HEK293 (cell line): ENCODE results near the gene SAMD8.

Source experiments
- CTCF ChIA-PET: fragments of 350-600 bp; formaldehyde crosslinking; extraction: SDS; loops from one replicate; lab custom pipeline; 2021; ENCODE audit warnings: antibody characterized with exemption; lab: Yijun Ruan, JAX
- POLR2A ChIA-PET: fragments of 300-600 bp; formaldehyde crosslinking; extraction: SDS; loops from one replicate; lab custom pipeline; 2020; ENCODE audit warnings: antibody characterized with exemption, inconsistent platforms; lab: Yijun Ruan, JAX
- H3K27ac ChIP-seq: fragments of 200-500 bp; sonication (Bioruptor generic); 2 replicates; pipeline ENCODE4 v1.5.1; 2014; ENCODE audit warnings: low read depth, low read length, control low read depth, inconsistent platforms; ENCODE audit errors: extremely low read depth
- H3K36me3 ChIP-seq, 2 experiments: fragments of 200-500 bp in 1 of 2; sonication (Bioruptor generic) in 1 of 2; 1 replicate in 1 of 2; 2 replicates in 1 of 2; pipeline ENCODE4 v1.5.1; 2014 to 2017; ENCODE audit warnings: inconsistent platforms in 2 of 2, low read length in 2 of 2; ENCODE audit not compliant: control insufficient read depth in 2 of 2, insufficient read depth in 1 of 2
- H3K4me1 ChIP-seq: fragments of 200-500 bp; sonication (Bioruptor generic); 2 replicates; pipeline ENCODE4 v1.5.1; 2014; ENCODE audit warnings: mild to moderate bottlenecking, low read length, inconsistent platforms; ENCODE audit not compliant: control insufficient read depth, insufficient read depth
- H3K4me3 ChIP-seq: 2 replicates; pipeline ENCODE4 v1.5.1; 2011; ENCODE audit warnings: low read depth, mild to moderate bottlenecking, control low read depth, low read length, moderate library complexity
- H3K9me3 ChIP-seq: fragments of 200-500 bp; sonication (Bioruptor generic); 2 replicates; pipeline ENCODE4 v1.5.1; 2014; ENCODE audit warnings: low read depth, low read length, inconsistent platforms; ENCODE audit not compliant: control insufficient read depth, insufficient read depth
- FEZF1 ChIP-seq: fragments of 450-650 bp; formaldehyde crosslinking; IDR thresholded peaks from 2 replicates; pipeline ENCODE4 v1.5.1; 2016; ENCODE audit warnings: missing biosample characterization, missing genetic modification characterization
- IKZF3 ChIP-seq: fragments of 450-650 bp; IDR thresholded peaks from 2 replicates; pipeline ENCODE4 v1.5.0; 2018; ENCODE audit warnings: missing biosample characterization, mild to moderate bottlenecking, missing genetic modification characterization, moderate library complexity
- KLF1 ChIP-seq: fragments of 450-650 bp; formaldehyde crosslinking; IDR thresholded peaks from 2 replicates; pipeline ENCODE4 v1.5.1; 2016; ENCODE audit warnings: missing biosample characterization, missing genetic modification characterization
- KLF10 ChIP-seq: fragments of 450-650 bp; IDR thresholded peaks from 2 replicates; pipeline ENCODE4 v1.5.1; 2018; ENCODE audit warnings: missing biosample characterization, mild to moderate bottlenecking, missing genetic modification characterization
- KLF16 ChIP-seq: fragments of 450-650 bp; formaldehyde crosslinking; IDR thresholded peaks from 2 replicates; pipeline ENCODE4 v1.5.1; 2017; ENCODE audit warnings: missing biosample characterization, missing genetic modification characterization
- ZBTB17 ChIP-seq: fragments of 450-650 bp; formaldehyde crosslinking; IDR thresholded peaks from 2 replicates; pipeline ENCODE4 v1.5.1; 2016; ENCODE audit warnings: missing biosample characterization, missing genetic modification characterization
- ZBTB21 ChIP-seq: fragments of 450-650 bp; formaldehyde crosslinking; IDR thresholded peaks from 2 replicates; pipeline ENCODE4 v1.5.1; 2017; ENCODE audit warnings: missing biosample characterization, missing genetic modification characterization
- ZFP37 ChIP-seq: fragments of 450-650 bp; formaldehyde crosslinking; IDR thresholded peaks from 2 replicates; pipeline ENCODE4 v1.5.1; 2016; ENCODE audit warnings: missing biosample characterization, missing genetic modification characterization
- ZNF10 ChIP-seq: fragments of 450-650 bp; formaldehyde crosslinking; IDR thresholded peaks from 2 replicates; pipeline ENCODE4 v1.5.1; 2017; ENCODE audit warnings: missing biosample characterization, missing genetic modification characterization
- ZNF146 ChIP-seq: fragments of 450-650 bp; formaldehyde crosslinking; IDR thresholded peaks from 2 replicates; pipeline ENCODE4 v1.5.1; 2016; ENCODE audit warnings: missing biosample characterization, missing genetic modification characterization
- ZNF169 ChIP-seq: fragments of 450-650 bp; formaldehyde crosslinking; IDR thresholded peaks from 2 replicates; pipeline ENCODE4 v1.5.1; 2016; ENCODE audit warnings: missing biosample characterization, missing genetic modification characterization
- ZNF302 ChIP-seq: fragments of 450-650 bp; formaldehyde crosslinking; IDR thresholded peaks from 2 replicates; pipeline ENCODE4 v1.5.1; 2016; ENCODE audit warnings: missing biosample characterization, missing genetic modification characterization, low read depth
- ZNF335 ChIP-seq: fragments of 450-650 bp; formaldehyde crosslinking; conservative IDR thresholded peaks from 2 replicates; pipeline ENCODE4 v1.5.1; 2016; ENCODE audit warnings: missing biosample characterization, missing genetic modification characterization
- ZNF341 ChIP-seq: fragments of 450-650 bp; formaldehyde crosslinking; IDR thresholded peaks from 2 replicates; pipeline ENCODE4; 2016; ENCODE audit warnings: low read depth, missing biosample characterization, missing genetic modification characterization
- ZNF366 ChIP-seq: fragments of 450-650 bp; formaldehyde crosslinking; conservative IDR thresholded peaks from 2 replicates; pipeline ENCODE4 v1.5.1; 2016; ENCODE audit warnings: missing biosample characterization, missing genetic modification characterization
- ZNF394 ChIP-seq: fragments of 450-650 bp; formaldehyde crosslinking; IDR thresholded peaks from 2 replicates; pipeline ENCODE4 v1.5.1; 2016; ENCODE audit warnings: missing biosample characterization, missing genetic modification characterization, mild to moderate bottlenecking, moderate library complexity, borderline replicate concordance
- ZNF404 ChIP-seq: fragments of 450-650 bp; formaldehyde crosslinking; IDR thresholded peaks from 2 replicates; pipeline ENCODE4 v1.5.1; 2017; ENCODE audit warnings: missing biosample characterization, missing genetic modification characterization
- ZNF585B ChIP-seq: fragments of 450-650 bp; formaldehyde crosslinking; IDR thresholded peaks from 2 replicates; pipeline ENCODE4 v1.5.1; 2016; ENCODE audit warnings: missing biosample characterization, missing genetic modification characterization
- ZNF701 ChIP-seq: fragments of 450-650 bp; formaldehyde crosslinking; IDR thresholded peaks from 2 replicates; pipeline ENCODE4 v1.5.1; 2016; ENCODE audit warnings: missing biosample characterization, missing genetic modification characterization
- ZNF792 ChIP-seq: fragments of 450-650 bp; formaldehyde crosslinking; IDR thresholded peaks from 2 replicates; pipeline ENCODE4 v1.5.1; 2016; ENCODE audit warnings: missing biosample characterization, missing genetic modification characterization
- ZNF830 ChIP-seq: fragments of 450-650 bp; IDR thresholded peaks from 2 replicates; pipeline ENCODE4 v1.5.0; 2018; ENCODE audit warnings: missing biosample characterization, missing genetic modification characterization, low read depth, mild to moderate bottlenecking, moderate library complexity
- ZNF843 ChIP-seq: fragments of 450-650 bp; formaldehyde crosslinking; IDR thresholded peaks from 2 replicates; pipeline ENCODE4 v1.5.1; 2016; ENCODE audit warnings: missing biosample characterization, missing genetic modification characterization
- ZXDB ChIP-seq: fragments of 450-650 bp; formaldehyde crosslinking; IDR thresholded peaks from 2 replicates; pipeline ENCODE4 v1.5.1; 2016; ENCODE audit warnings: missing biosample characterization, missing genetic modification characterization
- TF ChIP-seq, protein P1 (sequence below): fragments of 450-650 bp; formaldehyde crosslinking; IDR thresholded peaks from 2 replicates; pipeline ENCODE4 v1.5.1; 2017; ENCODE audit warnings: missing biosample characterization, missing genetic modification characterization
- TF ChIP-seq, protein P2 (sequence below): fragments of 450-650 bp; formaldehyde crosslinking; IDR thresholded peaks from 2 replicates; pipeline ENCODE4 v1.5.1; 2017; ENCODE audit warnings: missing biosample characterization, mild to moderate bottlenecking, missing genetic modification characterization, moderate library complexity
- TF ChIP-seq, protein P3 (sequence below): fragments of 450-650 bp; formaldehyde crosslinking; IDR thresholded peaks from 2 replicates; pipeline ENCODE4 v1.5.1; 2016; ENCODE audit warnings: missing biosample characterization, missing genetic modification characterization
- TF ChIP-seq, protein P4 (sequence below): fragments of 450-650 bp; formaldehyde crosslinking; optimal IDR thresholded peaks from 2 replicates; pipeline ENCODE3; 2016; ENCODE audit warnings: missing biosample characterization, mild to moderate bottlenecking, missing genetic modification characterization
- TF ChIP-seq, protein P5 (sequence below): fragments of 450-650 bp; formaldehyde crosslinking; IDR thresholded peaks from 2 replicates; pipeline ENCODE4 v1.5.1; 2016; ENCODE audit warnings: missing biosample characterization, missing genetic modification characterization

Gene SAMD8

DNA sequence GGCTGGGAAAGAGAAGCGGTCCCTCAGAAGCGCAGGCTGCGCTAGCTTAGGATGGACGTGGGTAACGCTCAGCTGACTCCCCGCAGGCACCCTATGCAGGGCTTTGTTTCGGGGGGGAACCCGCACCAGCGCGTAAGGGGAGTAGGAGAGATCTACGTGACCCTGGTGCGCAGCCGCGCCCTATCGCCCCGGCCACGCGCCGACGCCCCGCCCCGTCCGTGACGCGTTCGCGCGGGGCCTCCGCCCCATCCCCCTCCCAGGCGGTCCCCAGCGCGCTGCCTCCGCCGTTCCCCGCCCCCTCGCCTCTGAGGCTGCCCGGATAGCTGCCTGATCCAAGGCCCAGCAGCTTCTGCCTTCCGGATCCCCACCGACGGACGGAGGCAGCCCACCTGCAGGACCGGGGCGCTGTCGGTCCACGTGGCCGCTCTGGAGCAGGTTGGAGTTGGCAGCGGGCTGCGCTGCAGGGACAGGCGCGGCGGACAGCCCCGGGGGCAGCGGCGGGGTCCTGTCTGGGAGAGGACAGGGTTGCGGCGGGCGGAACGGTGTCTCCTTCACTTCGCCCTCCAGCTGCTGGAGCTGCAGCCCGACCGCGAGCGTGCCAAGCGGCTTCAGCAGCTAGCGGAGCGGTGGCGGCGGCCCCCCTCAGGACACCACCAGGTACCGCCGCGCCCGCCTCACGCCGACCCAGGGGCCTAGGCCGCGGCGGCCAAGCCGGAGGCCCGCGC lies 99.0 kb downstream of the SAMD8 start, which contains the start of gene VDAC2:
VDAC2 (plus strand) TSS at position 515 of the 725 bp plus-strand sequence. CDS start 363 bp downstream, outside the sequence.
- Histone ChIP-seq H3K27ac (peak within 1 kb of the TSS; percentile 97), H3K4me1 (peaks cover 2% of the 10 kb centered on the region; the same call in 1 of the 2 replicates), H3K4me3 (peak within 1 kb of the TSS; percentile 95), H3K9me3 (no peaks in the 10 kb centered on the region), H3K36me3 (peaks cover 27 to 36% of the 10 kb centered on the region in 2 experiments; a peak in 2 of 3 replicates)
- POLR2A ChIA-PET, result interaction anchor here (0.6 to 3.4 kb wide), 17 partner anchors 8 to 1210 kb away, joined by 3 to 36 read pairs (median 6); partner anchors contain the start of genes COMTD1 and SAMD8
- CTCF ChIA-PET, result interaction anchor here (0.6 to 1.4 kb wide), 9 partner anchors 16 to 1511 kb away, joined by 3 to 6 read pairs (median 3); partner anchors contain the start of gene COMTD1
- TF ChIP-seq ZNF335 (tag by site-specific recombination), result peak; percentile 100
- peak; percentile 60; the same call in 1 of the 2 replicates for TF ChIP-seq KLF1 (tag by site-specific recombination)
- peak; percentile 98 for TF ChIP-seq KLF16 (tag by site-specific recombination)
- TF ChIP-seq ZNF830 (tag by site-specific recombination), result no peak
- TF ChIP-seq ZBTB21 (tag by site-specific recombination), result no peak
- 0 out of 2 replicates have a peak, but pooled peaks have one; percentile 3 for TF ChIP-seq ZNF146 (tag by site-specific recombination)
- TF ChIP-seq ZNF585B (tag by site-specific recombination), result no peak
- TF ChIP-seq ZNF394 (tag by site-specific recombination), result peak; percentile 82
- TF ChIP-seq ZNF792 (tag by site-specific recombination), result no peak
- no peak for TF ChIP-seq ZNF302
- no peak for TF ChIP-seq IKZF3
- TF ChIP-seq, protein P1, sequence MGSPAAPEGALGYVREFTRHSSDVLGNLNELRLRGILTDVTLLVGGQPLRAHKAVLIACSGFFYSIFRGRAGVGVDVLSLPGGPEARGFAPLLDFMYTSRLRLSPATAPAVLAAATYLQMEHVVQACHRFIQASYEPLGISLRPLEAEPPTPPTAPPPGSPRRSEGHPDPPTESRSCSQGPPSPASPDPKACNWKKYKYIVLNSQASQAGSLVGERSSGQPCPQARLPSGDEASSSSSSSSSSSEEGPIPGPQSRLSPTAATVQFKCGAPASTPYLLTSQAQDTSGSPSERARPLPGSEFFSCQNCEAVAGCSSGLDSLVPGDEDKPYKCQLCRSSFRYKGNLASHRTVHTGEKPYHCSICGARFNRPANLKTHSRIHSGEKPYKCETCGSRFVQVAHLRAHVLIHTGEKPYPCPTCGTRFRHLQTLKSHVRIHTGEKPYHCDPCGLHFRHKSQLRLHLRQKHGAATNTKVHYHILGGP (tag by site-specific recombination), result no peak
- TF ChIP-seq, protein P2, sequence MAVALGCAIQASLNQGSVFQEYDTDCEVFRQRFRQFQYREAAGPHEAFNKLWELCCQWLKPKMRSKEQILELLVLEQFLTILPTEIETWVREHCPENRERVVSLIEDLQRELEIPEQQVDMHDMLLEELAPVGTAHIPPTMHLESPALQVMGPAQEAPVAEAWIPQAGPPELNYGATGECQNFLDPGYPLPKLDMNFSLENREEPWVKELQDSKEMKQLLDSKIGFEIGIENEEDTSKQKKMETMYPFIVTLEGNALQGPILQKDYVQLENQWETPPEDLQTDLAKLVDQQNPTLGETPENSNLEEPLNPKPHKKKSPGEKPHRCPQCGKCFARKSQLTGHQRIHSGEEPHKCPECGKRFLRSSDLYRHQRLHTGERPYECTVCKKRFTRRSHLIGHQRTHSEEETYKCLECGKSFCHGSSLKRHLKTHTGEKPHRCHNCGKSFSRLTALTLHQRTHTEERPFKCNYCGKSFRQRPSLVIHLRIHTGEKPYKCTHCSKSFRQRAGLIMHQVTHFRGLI (tag by site-specific recombination), result peak; percentile 11; the same call in 1 of the 2 replicates
- TF ChIP-seq, protein P3, sequence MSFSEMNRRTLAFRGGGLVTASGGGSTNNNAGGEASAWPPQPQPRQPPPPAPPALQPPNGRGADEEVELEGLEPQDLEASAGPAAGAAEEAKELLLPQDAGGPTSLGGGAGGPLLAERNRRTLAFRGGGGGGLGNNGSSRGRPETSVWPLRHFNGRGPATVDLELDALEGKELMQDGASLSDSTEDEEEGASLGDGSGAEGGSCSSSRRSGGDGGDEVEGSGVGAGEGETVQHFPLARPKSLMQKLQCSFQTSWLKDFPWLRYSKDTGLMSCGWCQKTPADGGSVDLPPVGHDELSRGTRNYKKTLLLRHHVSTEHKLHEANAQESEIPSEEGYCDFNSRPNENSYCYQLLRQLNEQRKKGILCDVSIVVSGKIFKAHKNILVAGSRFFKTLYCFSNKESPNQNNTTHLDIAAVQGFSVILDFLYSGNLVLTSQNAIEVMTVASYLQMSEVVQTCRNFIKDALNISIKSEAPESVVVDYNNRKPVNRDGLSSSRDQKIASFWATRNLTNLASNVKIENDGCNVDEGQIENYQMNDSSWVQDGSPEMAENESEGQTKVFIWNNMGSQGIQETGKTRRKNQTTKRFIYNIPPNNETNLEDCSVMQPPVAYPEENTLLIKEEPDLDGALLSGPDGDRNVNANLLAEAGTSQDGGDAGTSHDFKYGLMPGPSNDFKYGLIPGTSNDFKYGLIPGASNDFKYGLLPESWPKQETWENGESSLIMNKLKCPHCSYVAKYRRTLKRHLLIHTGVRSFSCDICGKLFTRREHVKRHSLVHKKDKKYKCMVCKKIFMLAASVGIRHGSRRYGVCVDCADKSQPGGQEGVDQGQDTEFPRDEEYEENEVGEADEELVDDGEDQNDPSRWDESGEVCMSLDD, result no peak
- TF ChIP-seq, protein P4, sequence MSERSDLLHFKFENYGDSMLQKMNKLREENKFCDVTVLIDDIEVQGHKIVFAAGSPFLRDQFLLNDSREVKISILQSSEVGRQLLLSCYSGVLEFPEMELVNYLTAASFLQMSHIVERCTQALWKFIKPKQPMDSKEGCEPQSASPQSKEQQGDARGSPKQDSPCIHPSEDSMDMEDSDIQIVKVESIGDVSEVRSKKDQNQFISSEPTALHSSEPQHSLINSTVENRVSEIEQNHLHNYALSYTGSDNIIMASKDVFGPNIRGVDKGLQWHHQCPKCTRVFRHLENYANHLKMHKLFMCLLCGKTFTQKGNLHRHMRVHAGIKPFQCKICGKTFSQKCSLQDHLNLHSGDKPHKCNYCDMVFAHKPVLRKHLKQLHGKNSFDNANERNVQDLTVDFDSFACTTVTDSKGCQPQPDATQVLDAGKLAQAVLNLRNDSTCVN, result peak; percentile 95
- TF ChIP-seq FEZF1 (tag by site-specific recombination), result peak; percentile 32; the same call in 1 of the 2 replicates
- TF ChIP-seq ZNF366 (tag by site-specific recombination), result no peak; the same call in 1 of the 2 replicates
- TF ChIP-seq, protein P5, sequence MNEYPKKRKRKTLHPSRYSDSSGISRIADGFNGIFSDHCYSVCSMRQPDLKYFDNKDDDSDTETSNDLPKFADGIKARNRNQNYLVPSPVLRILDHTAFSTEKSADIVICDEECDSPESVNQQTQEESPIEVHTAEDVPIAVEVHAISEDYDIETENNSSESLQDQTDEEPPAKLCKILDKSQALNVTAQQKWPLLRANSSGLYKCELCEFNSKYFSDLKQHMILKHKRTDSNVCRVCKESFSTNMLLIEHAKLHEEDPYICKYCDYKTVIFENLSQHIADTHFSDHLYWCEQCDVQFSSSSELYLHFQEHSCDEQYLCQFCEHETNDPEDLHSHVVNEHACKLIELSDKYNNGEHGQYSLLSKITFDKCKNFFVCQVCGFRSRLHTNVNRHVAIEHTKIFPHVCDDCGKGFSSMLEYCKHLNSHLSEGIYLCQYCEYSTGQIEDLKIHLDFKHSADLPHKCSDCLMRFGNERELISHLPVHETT (tag by site-specific recombination), result peak; percentile 93; the same call in 1 of the 2 replicates
- peak; percentile 76; the same call in 1 of the 2 replicates for TF ChIP-seq ZNF843
- peak; percentile 64; the same call in 1 of the 2 replicates for TF ChIP-seq ZBTB17
- no peak for TF ChIP-seq ZNF701 (tag by site-specific recombination)
- TF ChIP-seq ZNF169, result no peak
- no peak for TF ChIP-seq ZFP37 (tag by site-specific recombination)
- TF ChIP-seq ZXDB, result peak; percentile 95
- TF ChIP-seq ZNF404 (tag by site-specific recombination), result no peak
- TF ChIP-seq ZNF10, result 0 out of 2 replicates have a peak, but pooled peaks have one; percentile 45
- TF ChIP-seq KLF10 (tag by site-specific recombination), result peak; percentile 86
- TF ChIP-seq ZNF341 (tag by site-specific recombination), result peak; percentile 100
